C4-2B (cell line): ENCODE results near the gene ITIH5.
"Not testable (repeated sequence)": the region's sequence is repeated elsewhere in the genome, so short reads cannot be mapped to it uniquely, and the experiment has no call there.

ENCODE experiments used
- CTCF ChIP-seq: fragments of 450-650 bp; conservative IDR thresholded peaks from 2 replicates; pipeline ENCODE4 v1.5.1; 2017; ENCODE audit warnings: mild to moderate bottlenecking
- ZFX ChIP-seq: fragments of 450-650 bp; IDR thresholded peaks from 2 replicates; pipeline ENCODE4 v1.6.1; 2017

- TF ChIP-seq CTCF, ZFX: not testable (repeated sequence)
Measured at GRCh38 chr10:7693194-7693593, 26.4 kb upstream of the ITIH5 start.
